ENCODE measurements around the gene C9orf43.

GRCh38 chr9:113468716-113469448 is 58.3 kb downstream of the C9orf43 start:
- TF ChIP-seq CTCF (IDR thresholded peaks at IDR 0.05) (no peak), EZH2 (IDR thresholded peaks at IDR 0.05) (no peak), EZH2phosphoT487 (IDR thresholded peaks at IDR 0.05) (no peak)
